Activated CD8-positive, alpha-beta memory T cell treated with anti-CD3 and anti-CD28 coated beads, Interleukin-2, amount 50 U/mL, for 4 hours (primary cell): Measurements from ENCODE around the gene RBBP6.

ENCODE experiments used
- DNase-seq: peaks from one replicate; pipeline ENCODE4 v3.0.0-alpha.2; 2020

RBBP6 gene

GRCh38 chr16:24525970-24526559 is 13.3 kb upstream of the RBBP6 start:
- DNase-seq: no peak

- no peak for DNase-seq
Observed at GRCh38 chr16:24526701-24527495, 12.5 kb upstream of the RBBP6 start.

GRCh38 chr16:24531166-24531565 is 8.2 kb upstream of the RBBP6 start:
- DNase-seq: no peak

- no peak for DNase-seq
Observed at GRCh38 chr16:24534620-24535019, 4.7 kb upstream of the RBBP6 start.

- DNase-seq: no peak
Observed at GRCh38 chr16:24535827-24536226, 3.5 kb upstream of the RBBP6 start.

GRCh38 chr16:24536671-24537070 is 2.7 kb upstream of the RBBP6 start:
- no peak for DNase-seq

GRCh38 chr16:24537474-24538337 is 1.7 kb upstream of the RBBP6 start:
- DNase-seq: no peak

GRCh38 chr16:24538756-24539294 is 541 bp upstream of the RBBP6 start:
- DNase-seq: no peak

GRCh38 chr16:24539850-24540601 is 660 bp downstream of the RBBP6 start:
- peak; percentile 50 for DNase-seq

- DNase-seq: no peak
Observed at GRCh38 chr16:24540602-24541210, 1.3 kb downstream of the RBBP6 start.

- DNase-seq: no peak
Observed at GRCh38 chr16:24541233-24541933, 2.0 kb downstream of the RBBP6 start.

GRCh38 chr16:24543949-24544348 is 4.6 kb downstream of the RBBP6 start:
- no peak for DNase-seq

GRCh38 chr16:24544640-24545039 is 5.3 kb downstream of the RBBP6 start:
- no peak for DNase-seq

- no peak for DNase-seq
Observed at GRCh38 chr16:24550295-24550694, 10.9 kb downstream of the RBBP6 start.

GRCh38 chr16:24552705-24553246 is 13.4 kb downstream of the RBBP6 start:
- DNase-seq: no peak

- DNase-seq: no peak
Observed at GRCh38 chr16:24553983-24554382, 14.6 kb downstream of the RBBP6 start.

- DNase-seq: no peak
Observed at GRCh38 chr16:24555346-24555872, 16.0 kb downstream of the RBBP6 start.

- DNase-seq: no peak
Observed at GRCh38 chr16:24562811-24563210, 23.4 kb downstream of the RBBP6 start.

- DNase-seq: no peak
Observed at GRCh38 chr16:24568392-24568791, 29.0 kb downstream of the RBBP6 start.

- DNase-seq: no peak
Observed at GRCh38 chr16:24571096-24571495, 31.7 kb downstream of the RBBP6 start.

- DNase-seq: no peak
Observed at GRCh38 chr16:24572069-24572468, 32.7 kb downstream of the RBBP6 start.
